ENCODE measurements around the gene SOCS1.

The SOCS1 gene

DNA sequence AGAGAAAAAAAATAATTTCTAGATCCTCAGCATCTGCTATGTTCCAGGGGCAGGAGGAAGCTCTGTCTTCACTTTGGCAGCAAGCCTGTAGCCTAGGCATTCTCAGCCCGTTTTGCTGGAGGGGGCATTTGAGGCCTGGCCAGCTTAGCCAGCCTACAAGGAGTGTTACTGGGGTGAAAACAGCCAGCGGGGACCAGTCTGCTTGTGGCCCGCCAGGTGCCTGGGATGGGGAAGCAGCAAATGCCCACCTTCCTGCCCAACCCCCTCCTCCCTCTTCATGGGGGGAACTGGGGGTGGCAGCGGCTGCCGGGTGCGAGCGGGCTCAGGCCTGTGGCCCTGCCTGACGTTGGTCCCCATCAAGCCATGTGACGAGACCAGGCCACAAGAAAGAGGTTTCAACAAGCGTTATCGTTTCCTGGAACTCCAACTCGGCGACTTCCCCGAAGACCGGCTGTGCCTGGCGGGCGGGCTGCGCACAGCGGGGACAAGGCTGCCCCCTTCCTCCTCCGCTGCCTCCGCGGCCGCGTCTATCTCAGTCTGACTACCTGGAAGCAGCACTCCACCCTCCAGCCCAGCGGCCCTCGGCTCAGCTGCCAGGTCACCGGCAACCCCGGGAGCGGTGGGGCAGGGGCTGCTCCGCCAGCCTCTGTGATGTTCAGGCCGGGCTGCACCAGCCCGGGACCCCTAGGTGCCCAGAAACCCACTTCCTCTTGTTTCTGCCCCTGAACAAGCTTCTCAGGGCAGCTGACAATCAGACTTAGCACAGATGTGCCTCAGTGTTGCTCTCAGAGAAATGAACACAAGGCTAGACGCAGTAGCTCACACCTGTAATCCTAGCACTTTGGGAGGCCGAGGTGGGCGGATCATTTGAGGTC, 22.9 kb downstream of the SOCS1 start:
- TF ChIP-seq, protein P1, sequence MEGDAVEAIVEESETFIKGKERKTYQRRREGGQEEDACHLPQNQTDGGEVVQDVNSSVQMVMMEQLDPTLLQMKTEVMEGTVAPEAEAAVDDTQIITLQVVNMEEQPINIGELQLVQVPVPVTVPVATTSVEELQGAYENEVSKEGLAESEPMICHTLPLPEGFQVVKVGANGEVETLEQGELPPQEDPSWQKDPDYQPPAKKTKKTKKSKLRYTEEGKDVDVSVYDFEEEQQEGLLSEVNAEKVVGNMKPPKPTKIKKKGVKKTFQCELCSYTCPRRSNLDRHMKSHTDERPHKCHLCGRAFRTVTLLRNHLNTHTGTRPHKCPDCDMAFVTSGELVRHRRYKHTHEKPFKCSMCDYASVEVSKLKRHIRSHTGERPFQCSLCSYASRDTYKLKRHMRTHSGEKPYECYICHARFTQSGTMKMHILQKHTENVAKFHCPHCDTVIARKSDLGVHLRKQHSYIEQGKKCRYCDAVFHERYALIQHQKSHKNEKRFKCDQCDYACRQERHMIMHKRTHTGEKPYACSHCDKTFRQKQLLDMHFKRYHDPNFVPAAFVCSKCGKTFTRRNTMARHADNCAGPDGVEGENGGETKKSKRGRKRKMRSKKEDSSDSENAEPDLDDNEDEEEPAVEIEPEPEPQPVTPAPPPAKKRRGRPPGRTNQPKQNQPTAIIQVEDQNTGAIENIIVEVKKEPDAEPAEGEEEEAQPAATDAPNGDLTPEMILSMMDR (IDR thresholded peaks at IDR 0.05; ENCODE audit: insufficient read depth, low read depth, low read length, missing control alignments): no peak
- no peak for DNase-seq (ENCODE audit: low read depth)
- no peak overlapping the region for H3K4me3 ChIP-seq (ENCODE audit: low read length)

DNA sequence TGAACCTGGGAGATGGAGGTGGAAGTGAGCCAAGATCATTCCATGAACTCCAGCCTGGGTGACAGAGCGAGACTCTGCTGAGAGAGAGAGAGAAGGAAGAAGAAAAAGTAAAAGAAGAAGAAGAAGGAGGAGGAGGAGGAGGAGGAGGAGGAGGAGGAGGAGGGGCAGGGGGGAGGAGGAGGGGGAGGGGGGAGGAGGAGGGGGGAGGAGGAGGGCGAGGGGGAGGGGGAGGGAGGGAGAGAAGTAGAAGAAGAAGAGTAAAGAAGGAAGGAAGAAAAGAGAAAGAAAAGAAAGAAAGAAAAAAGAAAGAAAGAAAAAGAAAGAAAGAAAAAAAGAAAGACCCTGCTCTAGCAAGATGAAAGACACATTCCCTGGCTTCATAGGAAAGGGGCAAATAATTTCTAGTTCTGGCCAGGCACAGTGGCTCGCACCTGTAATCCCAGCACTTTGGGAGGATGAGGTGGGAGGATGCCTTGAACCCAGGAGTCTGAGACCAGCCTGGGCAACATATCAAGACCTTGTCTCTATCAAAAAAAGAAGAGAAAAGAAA, 23.6 kb downstream of the SOCS1 start:
- TF ChIP-seq, protein P1 (IDR thresholded peaks at IDR 0.05; ENCODE audit: insufficient read depth, low read depth, low read length, missing control alignments): no peak
- no peak for DNase-seq (ENCODE audit: low read depth)
- H3K4me3 ChIP-seq (ENCODE audit: low read length): no peak overlapping the region

DNA sequence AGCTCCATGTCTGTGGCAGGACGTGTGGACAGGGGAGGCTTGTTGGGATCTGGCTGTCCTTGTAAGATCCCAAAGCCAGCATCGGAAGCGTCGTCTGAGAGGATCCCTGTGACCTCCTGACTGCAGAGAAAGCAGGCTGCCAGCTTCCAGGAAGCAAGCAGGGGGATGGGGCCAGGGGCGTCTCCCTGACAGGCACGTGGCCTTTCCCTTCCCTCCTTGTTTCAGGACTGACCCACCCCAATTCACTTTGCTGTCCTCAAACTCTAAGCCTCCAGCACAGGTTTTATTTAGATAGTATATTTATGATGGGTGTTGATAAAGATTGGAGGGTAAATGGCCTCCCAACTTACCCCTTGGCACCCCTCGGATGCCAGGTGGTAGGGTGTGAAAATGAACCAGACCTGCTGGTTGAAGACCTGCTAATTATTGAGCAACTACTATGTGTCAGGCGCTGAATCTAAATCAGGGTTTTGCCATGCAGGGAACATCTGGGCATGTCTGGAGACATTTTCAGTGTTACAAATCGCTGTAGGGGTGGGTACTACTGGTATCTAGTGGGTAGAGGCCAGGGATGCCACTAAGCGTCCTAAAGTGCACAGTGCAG, 24.5 kb downstream of the SOCS1 start:
- no peak overlapping the region for H3K4me3 ChIP-seq (ENCODE audit: low read length)
- TF ChIP-seq, protein P1 (IDR thresholded peaks at IDR 0.05; ENCODE audit: insufficient read depth, low read depth, low read length, missing control alignments): no peak
- no peak for DNase-seq (ENCODE audit: low read depth)

DNA sequence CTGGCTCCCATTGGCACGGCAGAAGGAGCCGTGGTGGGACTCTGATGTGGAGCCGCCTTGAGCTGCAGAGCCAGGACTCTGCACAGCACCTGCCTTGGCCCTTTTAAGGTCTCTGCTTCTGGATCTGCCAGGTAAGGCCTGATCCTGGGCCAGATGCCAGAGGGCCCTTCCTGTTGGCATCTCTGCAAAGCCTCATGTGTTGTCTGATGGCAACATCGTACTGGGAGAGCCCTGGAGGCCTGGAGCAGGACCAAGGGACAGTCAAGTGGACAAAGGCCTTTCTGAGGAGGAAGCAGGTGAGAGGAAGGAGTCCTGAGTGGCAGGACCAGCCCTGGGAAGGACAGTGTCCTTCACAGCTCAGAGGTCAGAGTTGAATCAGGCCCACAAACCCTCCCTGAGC, 26.1 kb downstream of the SOCS1 start:
- no peak for DNase-seq (ENCODE audit: low read depth)
- no peak overlapping the region for H3K4me3 ChIP-seq (ENCODE audit: low read length)
- TF ChIP-seq, protein P1 (IDR thresholded peaks at IDR 0.05; ENCODE audit: insufficient read depth, low read depth, low read length, missing control alignments): no peak

DNA sequence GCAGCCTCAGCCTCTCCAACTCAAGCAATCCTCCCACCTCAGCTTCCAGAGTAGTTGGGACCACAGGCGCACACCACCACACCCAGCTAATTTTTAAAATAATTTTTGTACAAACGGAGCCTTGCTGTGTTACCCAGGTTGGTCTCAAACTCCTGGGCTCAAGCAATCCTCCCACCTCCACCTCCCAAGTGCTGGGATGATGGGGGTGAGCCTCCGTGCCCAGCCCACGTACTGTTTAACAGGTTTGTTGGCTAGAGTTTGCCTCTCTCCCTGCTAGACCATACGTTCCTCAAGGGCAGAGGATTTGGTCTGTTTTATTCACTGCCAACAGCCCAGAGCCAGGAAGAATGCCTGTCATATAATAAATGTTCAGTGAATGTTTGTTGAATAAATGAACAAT, 26.6 kb downstream of the SOCS1 start:
- no peak overlapping the region for H3K4me3 ChIP-seq (ENCODE audit: low read length)
- TF ChIP-seq, protein P1 (IDR thresholded peaks at IDR 0.05; ENCODE audit: insufficient read depth, low read depth, low read length, missing control alignments): no peak
- DNase-seq (ENCODE audit: low read depth): no peak

DNA sequence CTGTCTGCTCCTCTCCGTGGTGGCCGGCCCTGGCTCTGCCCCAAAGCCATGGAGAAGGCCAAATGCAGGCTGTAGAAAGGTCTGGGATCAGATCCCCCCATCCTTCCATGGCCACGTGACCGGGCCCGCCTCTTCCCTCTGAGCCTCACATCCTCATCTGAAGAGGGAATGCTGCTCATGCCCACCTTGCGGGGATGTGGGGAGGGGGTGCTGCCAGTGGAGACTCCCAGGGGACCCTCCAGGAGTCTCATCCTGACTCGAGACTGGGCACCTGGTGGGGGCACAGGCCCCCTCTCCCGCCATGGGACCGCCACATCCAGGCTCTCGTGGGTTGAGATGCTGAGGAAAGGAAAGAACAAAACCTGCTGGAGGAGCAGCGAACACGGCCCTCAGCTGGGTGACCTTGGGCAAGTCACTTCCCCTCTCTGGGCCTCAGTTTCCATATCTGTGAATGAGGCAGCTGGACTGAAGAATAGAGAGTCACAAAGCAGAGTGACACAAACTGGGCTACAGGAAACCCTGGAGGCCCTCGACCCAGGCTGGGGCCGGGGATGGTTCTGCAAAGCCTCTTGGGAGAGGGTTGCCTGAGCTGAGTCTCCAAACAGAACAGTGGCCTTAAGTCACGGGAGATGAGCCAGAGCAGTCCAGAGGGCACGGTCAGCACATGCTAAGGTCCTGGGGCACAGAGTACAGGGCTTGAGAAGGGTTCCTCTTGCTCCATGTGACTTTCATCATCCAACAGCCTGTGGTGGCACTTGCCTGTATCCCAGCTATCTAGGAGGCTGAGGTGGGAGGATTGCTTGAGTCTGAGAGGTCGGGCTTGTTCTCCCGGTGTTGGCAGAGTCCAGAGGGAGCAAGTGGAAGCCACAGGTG, 30.1 kb downstream of the SOCS1 start:
- no peak for DNase-seq (ENCODE audit: low read depth)
- TF ChIP-seq, protein P1 (IDR thresholded peaks at IDR 0.05; ENCODE audit: insufficient read depth, low read depth, low read length, missing control alignments): no peak
- H3K4me3 ChIP-seq (ENCODE audit: low read length): no peak overlapping the region
